TTC549 (cell line): ENCODE results near the gene BRWD1.
"Not testable (repeated sequence)": the region's sequence is repeated elsewhere in the genome, so short reads cannot be mapped to it uniquely, and the experiment has no call there.

Experiments used
- FAIRE-seq: peaks from 2 replicates; lab custom pipeline; 2012; peaks lifted over from hg19 to GRCh38; lab: Jason Lieb, UNC

BRWD1 gene

GRCh38 chr21:39169906-39170305 lies 143.5 kb downstream of the BRWD1 start:
- no peak for FAIRE-seq

GRCh38 chr21:39168800-39169199 lies 144.6 kb downstream of the BRWD1 start:
- FAIRE-seq = no peak

- FAIRE-seq = no peak
These were observed 148.9 kb downstream of the BRWD1 start for GRCh38 chr21:39164523-39164922.

GRCh38 chr21:39161064-39161463 lies 152.4 kb downstream of the BRWD1 start:
- FAIRE-seq = no peak

- no peak for FAIRE-seq
These were observed 153.9 kb downstream of the BRWD1 start for GRCh38 chr21:39159342-39160063.

GRCh38 chr21:39157241-39157640 lies 156.2 kb downstream of the BRWD1 start:
- FAIRE-seq = not testable (repeated sequence)

- FAIRE-seq = no peak
These were observed 157.4 kb downstream of the BRWD1 start for GRCh38 chr21:39156024-39156423.

- FAIRE-seq = no peak
These were observed 157.9 kb downstream of the BRWD1 start for GRCh38 chr21:39155578-39155977.

- no peak for FAIRE-seq
These were observed 159.6 kb downstream of the BRWD1 start for GRCh38 chr21:39153842-39154241.

- FAIRE-seq = no peak
These were observed 160.1 kb downstream of the BRWD1 start for GRCh38 chr21:39153373-39153772.

GRCh38 chr21:39152271-39152670 lies 161.2 kb downstream of the BRWD1 start:
- no peak for FAIRE-seq

GRCh38 chr21:39150877-39151276 lies 162.6 kb downstream of the BRWD1 start:
- no peak for FAIRE-seq

GRCh38 chr21:39150316-39150715 lies 163.1 kb downstream of the BRWD1 start:
- FAIRE-seq = no peak

GRCh38 chr21:39149882-39150281 lies 163.6 kb downstream of the BRWD1 start:
- no peak for FAIRE-seq

GRCh38 chr21:39148975-39149374 lies 164.5 kb downstream of the BRWD1 start:
- no peak for FAIRE-seq

- no peak for FAIRE-seq
These were observed 169.2 kb downstream of the BRWD1 start for GRCh38 chr21:39144191-39144590.

GRCh38 chr21:39142972-39143371 lies 170.5 kb downstream of the BRWD1 start:
- no peak for FAIRE-seq

GRCh38 chr21:39141502-39141901 lies 171.9 kb downstream of the BRWD1 start:
- FAIRE-seq = no peak

GRCh38 chr21:39137248-39138178 lies 175.9 kb downstream of the BRWD1 start:
- no peak for FAIRE-seq

GRCh38 chr21:39136711-39137110 lies 176.7 kb downstream of the BRWD1 start:
- FAIRE-seq = no peak

- not testable (repeated sequence) for FAIRE-seq
These were observed 177.3 kb downstream of the BRWD1 start for GRCh38 chr21:39136138-39136537.

GRCh38 chr21:39134288-39134810 lies 179.1 kb downstream of the BRWD1 start:
- no peak for FAIRE-seq
